Hepatocyte (in vitro differentiated cells): ENCODE measurements around the gene WDR74.

Source experiments
- CTCF ChIP-seq: fragments of 200-600 bp; sonication (generic); IDR thresholded peaks from 2 replicates; pipeline ENCODE4 v1.5.1; 2016; ENCODE audit warnings: antibody characterized with exemption, mild to moderate bottlenecking; ENCODE audit not compliant: poor library complexity
- EZH2 ChIP-seq: fragments of 200-600 bp; sonication (generic); IDR thresholded peaks from 2 replicates; pipeline ENCODE4 v1.6.1; 2016; ENCODE audit warnings: antibody characterized with exemption, mild to moderate bottlenecking, borderline replicate concordance
- EZH2phosphoT487 ChIP-seq: fragments of 200-600 bp; sonication (generic); IDR thresholded peaks from one replicate; pipeline ENCODE4 v1.6.1; 2018; ENCODE audit warnings: antibody characterized with exemption, mild to moderate bottlenecking, low read depth, moderate library complexity; ENCODE audit not compliant: unreplicated experiment, severe bottlenecking

- TF ChIP-seq EZH2 (no peak), EZH2phosphoT487 (no peak), CTCF (no peak)
Measured at GRCh38 chr11:62796281-62796680, 43.1 kb downstream of the WDR74 start.
